Upper lobe of left lung (tissue), 4 donors: ENCODE results near the gene SCCPDH.

Experiments
- EP300 ChIP-seq, 4 donors: sonication (generic); formaldehyde crosslinking; IDR thresholded peaks; one replicate each; pipeline ENCODE4 v1.5.1; 2017; ENCODE audit warnings: antibody characterized with exemption in 4 of 4, control low read depth in 2 of 4
- POLR2AphosphoS5 ChIP-seq, 2 donors: sonication (generic); formaldehyde crosslinking; IDR thresholded peaks; one replicate each; pipeline ENCODE4 v1.5.1; 2017; ENCODE audit warnings: antibody characterized with exemption in 2 of 2
- TF ChIP-seq, protein P1 (sequence below), 6 experiments: fragments of 450-650 bp in 4 of 6; fragments of 200-600 bp in 2 of 6; sonication (generic) in 2 of 6; IDR thresholded peaks; one replicate each; pipeline ENCODE4 v1.5.1; 2016 to 2019; ENCODE audit warnings: antibody characterized with exemption in 6 of 6

DNA sequence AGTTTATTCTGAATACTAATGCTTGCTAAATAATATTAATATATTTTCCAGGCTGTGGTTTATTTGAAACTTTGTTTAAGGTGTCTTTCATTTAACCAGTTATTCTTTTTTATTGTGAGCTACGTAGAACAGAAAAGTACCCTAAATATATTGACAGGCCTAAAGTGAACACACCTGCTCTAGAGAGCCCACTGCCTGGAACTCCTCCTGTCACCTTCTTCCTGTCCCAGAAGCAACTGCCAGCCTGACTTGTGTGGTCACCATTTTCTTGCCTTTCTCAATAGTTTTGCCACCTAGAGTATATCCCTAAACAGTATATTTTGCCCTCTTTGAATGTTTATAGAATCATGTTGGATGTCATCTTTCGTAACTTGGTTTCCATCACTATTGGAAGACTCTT is 48.5 kb downstream of the SCCPDH start:
- TF ChIP-seq, protein P1, sequence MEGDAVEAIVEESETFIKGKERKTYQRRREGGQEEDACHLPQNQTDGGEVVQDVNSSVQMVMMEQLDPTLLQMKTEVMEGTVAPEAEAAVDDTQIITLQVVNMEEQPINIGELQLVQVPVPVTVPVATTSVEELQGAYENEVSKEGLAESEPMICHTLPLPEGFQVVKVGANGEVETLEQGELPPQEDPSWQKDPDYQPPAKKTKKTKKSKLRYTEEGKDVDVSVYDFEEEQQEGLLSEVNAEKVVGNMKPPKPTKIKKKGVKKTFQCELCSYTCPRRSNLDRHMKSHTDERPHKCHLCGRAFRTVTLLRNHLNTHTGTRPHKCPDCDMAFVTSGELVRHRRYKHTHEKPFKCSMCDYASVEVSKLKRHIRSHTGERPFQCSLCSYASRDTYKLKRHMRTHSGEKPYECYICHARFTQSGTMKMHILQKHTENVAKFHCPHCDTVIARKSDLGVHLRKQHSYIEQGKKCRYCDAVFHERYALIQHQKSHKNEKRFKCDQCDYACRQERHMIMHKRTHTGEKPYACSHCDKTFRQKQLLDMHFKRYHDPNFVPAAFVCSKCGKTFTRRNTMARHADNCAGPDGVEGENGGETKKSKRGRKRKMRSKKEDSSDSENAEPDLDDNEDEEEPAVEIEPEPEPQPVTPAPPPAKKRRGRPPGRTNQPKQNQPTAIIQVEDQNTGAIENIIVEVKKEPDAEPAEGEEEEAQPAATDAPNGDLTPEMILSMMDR (IDR thresholded peaks at IDR 0.05): no peak
- TF ChIP-seq POLR2AphosphoS5 (IDR thresholded peaks at IDR 0.05) (no peak), EP300 (IDR thresholded peaks at IDR 0.05) (no peak)
